ENCODE measurements around the gene SCT.

- TF ChIP-seq EZH2 (IDR thresholded peaks at IDR 0.05; ENCODE audit: borderline replicate concordance, low read length) (no peak), CTCF (IDR thresholded peaks at IDR 0.05; ENCODE audit: low read length) (no peak)
Measured at GRCh38 chr11:612201-612960, 14.6 kb downstream of the SCT start.

Data from OCI-LY1 (cell line).